Measurements from ENCODE around the gene C2CD2.

Gene C2CD2

GRCh38 chr21:41929248-41929647 is 24.6 kb downstream of the C2CD2 start:
- no peak for DNase-seq

- no peak for DNase-seq
Measured at GRCh38 chr21:41928621-41929220, 25.1 kb downstream of the C2CD2 start.

- no peak for DNase-seq
Measured at GRCh38 chr21:41927727-41928409, 25.9 kb downstream of the C2CD2 start.

- no peak for DNase-seq
Measured at GRCh38 chr21:41926807-41927171, 27.0 kb downstream of the C2CD2 start.

- DNase-seq = no peak
Measured at GRCh38 chr21:41926117-41926806, 27.6 kb downstream of the C2CD2 start.

- DNase-seq = no peak
Measured at GRCh38 chr21:41925767-41926116, 28.1 kb downstream of the C2CD2 start.

- no peak for DNase-seq
Measured at GRCh38 chr21:41924368-41924754, 29.5 kb downstream of the C2CD2 start.

- no peak for DNase-seq
Measured at GRCh38 chr21:41923631-41924367, 30.0 kb downstream of the C2CD2 start.

GRCh38 chr21:41923186-41923585 is 30.6 kb downstream of the C2CD2 start:
- DNase-seq = no peak

GRCh38 chr21:41921021-41921420 is 32.8 kb downstream of the C2CD2 start:
- no peak for DNase-seq

- no peak for DNase-seq
Measured at GRCh38 chr21:41920476-41920875, 33.3 kb downstream of the C2CD2 start.

GRCh38 chr21:41919666-41920398 is 34.0 kb downstream of the C2CD2 start:
- no peak for DNase-seq

- no peak for DNase-seq
Measured at GRCh38 chr21:41918561-41919358, 35.1 kb downstream of the C2CD2 start.

- DNase-seq = no peak
Measured at GRCh38 chr21:41917531-41917930, 36.3 kb downstream of the C2CD2 start.

- no peak for DNase-seq
Measured at GRCh38 chr21:41916888-41917433, 36.9 kb downstream of the C2CD2 start.

- DNase-seq = no peak
Measured at GRCh38 chr21:41914965-41915364, 38.9 kb downstream of the C2CD2 start.

GRCh38 chr21:41914358-41914757 is 39.5 kb downstream of the C2CD2 start:
- DNase-seq = no peak

GRCh38 chr21:41913230-41913629 is 40.6 kb downstream of the C2CD2 start:
- no peak for DNase-seq

- DNase-seq = no peak
Measured at GRCh38 chr21:41908829-41909228, 45.0 kb downstream of the C2CD2 start.

- DNase-seq = no peak
Measured at GRCh38 chr21:41907496-41908258, 46.1 kb downstream of the C2CD2 start.

GRCh38 chr21:41906770-41907169 is 47.0 kb downstream of the C2CD2 start:
- no peak for DNase-seq

Measured in T1000 (cell line).